Gastroesophageal sphincter (tissue), 3 donors: ENCODE data around the gene SSMEM1.
"Not testable (repeated sequence)": the region's sequence is repeated elsewhere in the genome, so short reads cannot be mapped to it uniquely, and the experiment has no call there.

Source experiments
- EP300 ChIP-seq: sonication (generic); formaldehyde crosslinking; IDR thresholded peaks from one replicate; pipeline ENCODE4 v1.6.1; 2017; ENCODE audit warnings: antibody characterized with exemption, mild to moderate bottlenecking
- POLR2A ChIP-seq, 2 donors: fragments of 450-650 bp; IDR thresholded peaks; one replicate each; pipeline ENCODE4 v1.6.1; 2017; ENCODE audit warnings: antibody characterized with exemption in 2 of 2, mild to moderate bottlenecking in 2 of 2, moderate library complexity in 1 of 2
- POLR2AphosphoS5 ChIP-seq: sonication (generic); formaldehyde crosslinking; IDR thresholded peaks from one replicate; pipeline ENCODE4 v1.6.1; 2017; ENCODE audit warnings: antibody characterized with exemption
- TF ChIP-seq, protein P1 (sequence below), 4 experiments: fragments of 200-600 bp in 2 of 4; fragments of 450-650 bp in 2 of 4; sonication (generic) in 1 of 4; IDR thresholded peaks; one replicate each; pipeline ENCODE4 v1.5.1; 2017 to 2019; ENCODE audit warnings: antibody characterized with exemption in 4 of 4, mild to moderate bottlenecking in 2 of 4, moderate library complexity in 2 of 4

GRCh38 chr7:130224923-130225322 lies 17.3 kb downstream of the SSMEM1 start:
- TF ChIP-seq, protein P1, sequence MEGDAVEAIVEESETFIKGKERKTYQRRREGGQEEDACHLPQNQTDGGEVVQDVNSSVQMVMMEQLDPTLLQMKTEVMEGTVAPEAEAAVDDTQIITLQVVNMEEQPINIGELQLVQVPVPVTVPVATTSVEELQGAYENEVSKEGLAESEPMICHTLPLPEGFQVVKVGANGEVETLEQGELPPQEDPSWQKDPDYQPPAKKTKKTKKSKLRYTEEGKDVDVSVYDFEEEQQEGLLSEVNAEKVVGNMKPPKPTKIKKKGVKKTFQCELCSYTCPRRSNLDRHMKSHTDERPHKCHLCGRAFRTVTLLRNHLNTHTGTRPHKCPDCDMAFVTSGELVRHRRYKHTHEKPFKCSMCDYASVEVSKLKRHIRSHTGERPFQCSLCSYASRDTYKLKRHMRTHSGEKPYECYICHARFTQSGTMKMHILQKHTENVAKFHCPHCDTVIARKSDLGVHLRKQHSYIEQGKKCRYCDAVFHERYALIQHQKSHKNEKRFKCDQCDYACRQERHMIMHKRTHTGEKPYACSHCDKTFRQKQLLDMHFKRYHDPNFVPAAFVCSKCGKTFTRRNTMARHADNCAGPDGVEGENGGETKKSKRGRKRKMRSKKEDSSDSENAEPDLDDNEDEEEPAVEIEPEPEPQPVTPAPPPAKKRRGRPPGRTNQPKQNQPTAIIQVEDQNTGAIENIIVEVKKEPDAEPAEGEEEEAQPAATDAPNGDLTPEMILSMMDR (IDR thresholded peaks at IDR 0.05), result not testable (repeated sequence)
- TF ChIP-seq POLR2A (IDR thresholded peaks at IDR 0.05); POLR2AphosphoS5; EP300: not testable (repeated sequence)
